Uterus (tissue), 2 donors: Measurements from ENCODE around the gene CNFN.
"Not testable (repeated sequence)": the region's sequence is repeated elsewhere in the genome, so short reads cannot be mapped to it uniquely, and the experiment has no call there.

ENCODE experiments used
- CTCF ChIP-seq, 4 experiments: fragments of 200-600 bp in 2 of 4; fragments of 450-650 bp in 2 of 4; sonication (generic) in 2 of 4; IDR thresholded peaks; one replicate each; pipeline ENCODE4 v1.5.1; 2016 to 2019; ENCODE audit warnings: antibody characterized with exemption in 4 of 4, mild to moderate bottlenecking in 2 of 4, moderate library complexity in 1 of 4
- POLR2A ChIP-seq, 2 donors: fragments of 450-650 bp; IDR thresholded peaks; one replicate each; pipeline ENCODE4 v1.6.1; 2016; ENCODE audit warnings: antibody characterized with exemption in 2 of 2, mild to moderate bottlenecking in 1 of 2, moderate library complexity in 1 of 2

GRCh38 chr19:42339922-42340321 lies 50.2 kb downstream of the CNFN start:
- not testable (repeated sequence) for TF ChIP-seq CTCF, POLR2A (IDR thresholded peaks at IDR 0.05)
